Measurements from ENCODE around the gene SERP2.

Gene SERP2

GRCh38 chr13:44414716-44415115, 41.1 kb downstream of the SERP2 start:
- DNase-seq = no peak

DNA sequence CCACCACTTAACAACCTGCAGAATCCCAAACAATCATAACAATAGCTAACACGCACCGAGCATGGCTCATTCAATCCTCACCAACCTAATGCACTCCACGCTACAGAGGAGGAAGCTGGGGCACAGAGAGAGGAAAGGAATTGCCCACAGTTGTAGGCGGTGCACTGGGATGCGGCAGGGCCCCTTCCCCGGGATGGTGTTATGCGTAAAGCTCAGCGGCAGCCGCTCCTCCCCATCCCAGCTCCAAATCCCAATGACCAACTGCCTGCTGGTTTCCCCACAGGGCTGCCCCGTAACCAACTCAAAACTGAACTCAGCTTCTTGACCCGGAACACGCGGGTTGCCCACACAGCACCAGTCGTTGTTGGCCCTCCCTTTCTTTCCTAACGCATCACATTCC, 42.2 kb downstream of the SERP2 start:
- DNase-seq = no peak

DNA sequence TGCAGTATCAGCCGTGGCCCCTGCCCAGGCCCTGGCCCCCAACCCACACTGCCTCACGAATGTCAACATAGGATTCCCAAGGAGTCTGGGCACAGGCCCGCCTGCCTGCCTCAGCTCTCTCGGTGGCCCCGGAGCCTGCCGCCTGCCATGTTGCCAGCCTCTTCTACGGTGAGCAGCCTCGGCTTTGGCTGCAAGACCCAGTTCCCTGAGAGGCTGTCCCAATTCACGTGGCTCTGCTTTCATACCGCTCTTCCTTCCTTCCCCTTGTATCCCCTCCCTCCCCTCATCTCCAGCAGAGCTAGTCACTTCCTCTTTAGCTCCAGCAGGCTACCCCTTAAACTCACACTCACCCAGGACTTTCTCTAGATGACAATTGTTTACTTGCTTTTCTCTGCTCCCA, 42.7 kb downstream of the SERP2 start:
- DNase-seq = no peak

DNA sequence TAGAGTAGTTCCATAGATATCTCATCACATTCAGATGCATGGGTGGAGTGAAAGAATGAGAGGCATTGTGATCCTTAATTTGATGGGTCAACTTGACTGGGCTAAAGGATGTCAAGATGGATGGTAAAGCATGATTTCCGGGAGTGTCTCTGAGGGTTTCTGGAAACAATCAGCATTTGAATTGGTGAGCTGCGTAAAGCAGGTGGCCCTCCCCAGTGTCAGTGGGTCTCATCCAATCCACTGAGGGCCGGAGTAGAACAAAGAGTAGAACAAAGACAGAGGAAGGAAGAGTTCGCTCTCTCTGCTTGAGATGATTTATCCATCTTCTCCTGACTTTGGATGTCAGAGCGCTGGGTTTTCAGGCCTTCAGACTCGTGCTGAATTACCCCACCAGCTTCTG, 43.1 kb downstream of the SERP2 start:
- DNase-seq = no peak

DNA sequence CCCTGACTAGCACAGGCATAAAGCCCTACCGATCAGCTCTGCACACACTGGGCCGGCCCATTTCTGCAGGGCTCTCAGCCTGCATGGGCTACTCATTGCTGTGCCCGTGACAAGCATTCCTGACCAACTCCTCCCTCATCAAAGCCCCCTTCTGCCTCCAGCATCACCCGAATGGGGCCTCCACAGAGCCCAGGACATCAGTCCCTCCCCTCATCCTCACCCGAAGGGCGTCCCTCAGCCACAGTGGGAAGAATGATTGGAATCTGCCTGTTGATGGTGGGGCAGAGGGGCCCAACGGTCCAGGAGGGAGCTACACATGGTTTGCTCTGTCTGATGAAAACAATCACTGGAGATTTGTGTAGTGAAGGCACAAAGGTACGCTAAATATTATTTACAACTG, 43.8 kb downstream of the SERP2 start:
- DNase-seq = no peak

GRCh38 chr13:44417876-44418275, 44.3 kb downstream of the SERP2 start:
- DNase-seq = no peak

- no peak for DNase-seq
These were observed 47.0 kb downstream of the SERP2 start for GRCh38 chr13:44420376-44421220.

- no peak for DNase-seq
These were observed 48.4 kb downstream of the SERP2 start for GRCh38 chr13:44421853-44422525.

GRCh38 chr13:44422755-44423643, 49.4 kb downstream of the SERP2 start:
- no peak for DNase-seq

DNA sequence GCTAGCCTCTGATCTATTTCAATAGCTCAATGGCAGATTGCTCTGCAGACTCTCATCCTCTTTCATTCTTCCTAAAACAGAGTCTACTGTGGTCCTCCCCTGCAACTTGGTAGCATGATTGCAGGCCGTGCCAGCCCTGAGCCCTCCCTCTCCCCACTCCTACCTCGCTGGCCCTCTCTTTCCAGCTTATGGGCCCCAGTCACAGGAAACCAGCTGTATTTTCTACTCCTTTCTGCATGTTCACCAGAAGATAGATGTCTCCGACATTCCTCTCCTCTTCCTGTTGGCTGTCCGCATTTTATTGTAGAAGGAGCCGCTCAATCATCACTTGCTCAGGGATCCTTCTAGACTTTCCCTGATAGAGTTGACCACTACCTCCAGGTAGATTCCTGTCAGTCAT, 50.2 kb downstream of the SERP2 start:
- no peak for DNase-seq

- no peak for DNase-seq
These were observed 51.6 kb downstream of the SERP2 start for GRCh38 chr13:44425041-44425814.

GRCh38 chr13:44425815-44426078, 52.1 kb downstream of the SERP2 start:
- no peak for DNase-seq

DNA sequence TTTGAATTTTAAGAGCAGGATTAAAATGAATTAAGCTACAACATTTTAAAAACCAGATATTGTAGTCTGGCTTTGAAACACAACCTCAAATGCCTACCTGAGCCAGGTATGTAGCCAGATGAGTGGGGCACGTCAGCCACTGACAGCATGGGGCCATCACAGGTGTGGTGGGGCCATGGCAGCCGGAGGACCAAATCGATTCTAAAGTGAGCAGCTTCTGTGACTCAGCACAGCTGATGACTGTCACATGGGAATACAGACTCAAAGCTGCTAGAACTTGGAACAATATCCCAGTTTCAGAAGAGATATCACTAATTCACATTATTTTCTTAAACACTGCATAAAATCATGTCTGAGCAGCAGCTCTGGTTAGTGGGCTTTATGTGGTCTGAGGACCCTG, 52.8 kb downstream of the SERP2 start:
- DNase-seq = no peak

DNA sequence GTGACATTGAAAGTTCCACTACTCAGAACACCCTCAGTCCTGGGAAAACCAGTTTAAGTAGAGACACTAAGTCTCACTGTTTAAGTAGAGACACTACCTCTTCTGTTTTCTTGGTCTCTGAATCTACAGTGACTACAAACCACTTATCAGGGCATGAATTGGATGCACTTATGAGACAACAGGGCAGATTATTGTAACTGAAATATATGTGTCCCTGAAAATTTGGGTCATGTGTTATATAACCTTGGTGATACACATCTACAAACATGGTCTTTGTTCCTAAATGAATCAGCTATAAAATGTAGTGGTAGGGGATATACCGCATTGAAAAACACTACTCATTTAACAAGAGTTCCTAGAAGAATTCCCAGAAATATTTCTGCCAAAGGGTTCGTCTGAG, 55.7 kb downstream of the SERP2 start:
- no peak for DNase-seq

- no peak for DNase-seq
These were observed 57.5 kb downstream of the SERP2 start for GRCh38 chr13:44431150-44431549.

- DNase-seq = no peak
These were observed 59.0 kb downstream of the SERP2 start for GRCh38 chr13:44432650-44433049.

- no peak for DNase-seq
These were observed 60.5 kb downstream of the SERP2 start for GRCh38 chr13:44433863-44434765.

- no peak for DNase-seq
These were observed 61.1 kb downstream of the SERP2 start for GRCh38 chr13:44434766-44435141.

DNA sequence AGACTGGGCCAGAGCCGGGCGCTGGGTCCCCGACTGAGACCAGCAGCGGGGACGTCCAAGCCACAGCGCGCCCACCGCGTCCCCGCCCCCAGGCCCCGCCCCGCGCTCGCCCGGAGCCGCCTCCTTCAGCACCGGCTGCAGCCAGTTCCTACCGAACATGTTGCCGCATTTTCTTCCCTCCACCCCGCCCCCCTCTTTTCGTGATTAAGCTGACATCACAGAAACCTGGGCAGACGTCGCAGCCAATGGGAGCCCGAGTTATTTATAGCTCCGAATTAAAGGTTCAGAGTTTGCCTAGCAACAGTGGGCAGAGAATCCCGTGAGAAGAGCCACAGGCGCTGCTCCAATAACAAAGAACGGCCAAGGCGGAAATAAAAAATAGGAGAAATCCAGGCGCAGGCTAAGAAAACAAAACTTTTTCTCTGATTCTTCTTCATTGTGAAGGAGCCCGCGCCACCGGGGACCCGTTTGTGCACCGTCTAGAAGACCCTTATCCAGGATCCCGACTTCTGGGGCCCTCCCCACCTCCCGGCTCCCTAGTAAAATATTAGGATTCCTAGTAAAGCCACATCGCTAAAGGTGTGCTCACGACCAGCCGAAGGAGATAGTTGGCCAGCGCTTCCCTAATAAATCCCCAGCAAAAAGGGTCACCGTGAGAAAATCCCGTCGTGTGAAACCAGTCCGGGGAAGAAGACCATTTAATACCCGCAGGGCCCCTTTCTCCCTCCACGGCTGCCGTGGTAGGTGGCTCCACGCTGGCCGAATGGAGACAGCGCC, 61.7 kb downstream of the SERP2 start:
- DNase-seq = peak; percentile 83

DNA sequence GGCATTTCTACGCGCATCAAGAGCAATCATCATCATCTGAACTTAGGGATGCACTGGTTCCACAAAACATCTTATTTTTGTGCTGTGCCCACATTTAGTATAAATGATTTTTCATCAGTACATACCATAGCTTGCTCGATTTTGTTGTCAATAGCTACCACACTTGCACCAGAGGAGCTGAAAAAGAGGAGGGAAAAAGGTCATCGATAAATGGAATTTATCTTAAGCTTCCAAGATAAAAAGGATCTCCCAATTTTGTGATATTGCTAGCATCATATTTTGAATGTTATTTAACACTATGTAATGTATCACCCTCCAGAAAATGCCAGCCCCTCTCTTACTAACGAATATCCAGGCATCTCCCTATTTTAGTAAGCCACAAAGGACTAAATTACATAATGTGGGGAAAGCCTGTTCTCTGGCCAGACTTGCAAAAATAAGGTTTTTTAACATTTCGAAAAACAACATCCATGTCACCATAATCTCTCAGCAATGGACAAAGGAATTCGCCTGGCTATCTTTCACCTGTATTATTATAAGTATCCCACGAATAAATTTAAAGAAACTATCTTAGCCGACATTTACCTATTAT, 62.4 kb downstream of the SERP2 start:
- no peak for DNase-seq

All from stimulated activated CD4-positive, alpha-beta T cell treated with anti-CD3 and anti-CD28 coated beads, Interleukin-12 subunit alpha, Interleukin-12 subunit beta, amount 100 ng/mL, for 4 hours (primary cell).